H1 (cell line): ENCODE data around the gene ALG1. TPM values are rescaled to one million over a fixed set of nuclear protein-coding genes. Genes with fewer than 3 reads are reported as not detected.

Experiments
- CTCF ChIA-PET: fragments of 300-600 bp; sonication (Branson Sonifier 250); formaldehyde crosslinking; loops from one replicate; lab custom pipeline; 2021; ENCODE audit not compliant: partially characterized antibody; lab: Charles Lee
- POLR2A ChIA-PET: fragments of 300-600 bp; sonication (Branson Sonifier 250); formaldehyde crosslinking; loops from one replicate; lab custom pipeline; 2021; ENCODE audit warnings: inconsistent platforms; ENCODE audit not compliant: partially characterized antibody; lab: Charles Lee
- DNase-seq, 2 experiments: peaks; one replicate each; pipeline versions ENCODE4 v3.0.0 to v3.0.0-alpha.2; 2010 to 2022; ENCODE audit warnings: low spot score in 2 of 2, low read depth in 1 of 2, mixed read lengths in 1 of 2
- FAIRE-seq: peaks from 2 replicates; lab custom pipeline; 2011; peaks lifted over from hg19 to GRCh38; lab: Jason Lieb, UNC
- H2AFZ ChIP-seq: 2 replicates; pipeline ENCODE4 v1.8.1; 2012; ENCODE audit warnings: low read length, inconsistent platforms
- H2AK5ac ChIP-seq: 2 replicates; pipeline ENCODE4 v1.6.1; 2013; ENCODE audit warnings: low read depth, low read length
- H2BK120ac ChIP-seq: replicated peaks from 2 replicates; pipeline ENCODE3; 2013; ENCODE audit warnings: low read depth, low read length, inconsistent platforms
- H2BK12ac ChIP-seq: 2 replicates; pipeline ENCODE4 v1.6.1; 2013; ENCODE audit warnings: low read depth, low read length
- H2BK15ac ChIP-seq: 2 replicates; pipeline ENCODE4 v1.6.1; 2013; ENCODE audit warnings: low read length
- H2BK20ac ChIP-seq: 2 replicates; pipeline ENCODE4 v1.6.1; 2013; ENCODE audit warnings: low read length
- H2BK5ac ChIP-seq: 2 replicates; pipeline ENCODE4 v1.6.1; 2013; ENCODE audit warnings: low read depth, low read length
- H3K14ac ChIP-seq: 2 replicates; pipeline ENCODE4 v1.6.1; 2013; ENCODE audit warnings: inconsistent platforms; ENCODE audit not compliant: insufficient read length
- H3K18ac ChIP-seq: 2 replicates; pipeline ENCODE4 v1.6.1; 2013; ENCODE audit warnings: low read length; ENCODE audit errors: extremely low read depth
- H3K23ac ChIP-seq: 2 replicates; pipeline ENCODE4 v1.6.1; 2013; ENCODE audit warnings: inconsistent platforms; ENCODE audit not compliant: insufficient read length
- H3K23me2 ChIP-seq: 2 replicates; pipeline ENCODE4 v1.6.1; 2013; ENCODE audit warnings: low read depth, low read length
- H3K27ac ChIP-seq: 2 replicates; pipeline ENCODE4 v1.6.1; 2011; ENCODE audit warnings: low read depth, low read length, inconsistent platforms
- H3K27me3 ChIP-seq, 4 experiments: replicated peaks in 1 of 4; 1 replicate in 1 of 4; 2 replicates in 3 of 4; pipeline versions ENCODE4 v1.6.1 to v1.8.1; 2011 to 2013; ENCODE audit warnings: low read length in 3 of 4, mild to moderate bottlenecking in 3 of 4, inconsistent platforms in 2 of 4, mixed read lengths in 2 of 4, moderate library complexity in 1 of 4; ENCODE audit not compliant: control insufficient read depth in 3 of 4, insufficient read depth in 3 of 4; ENCODE audit errors: extremely low read depth in 1 of 4
- H3K36me3 ChIP-seq, 4 experiments: 2 replicates each; pipeline versions ENCODE4 v1.6.1 to v1.8.1; 2011 to 2013; ENCODE audit warnings: mild to moderate bottlenecking in 4 of 4, low read length in 3 of 4, moderate library complexity in 2 of 4, control low read depth in 1 of 4, inconsistent platforms in 1 of 4; ENCODE audit not compliant: insufficient read depth in 4 of 4, control insufficient read depth in 2 of 4
- H3K4ac ChIP-seq: replicated peaks from 2 replicates; pipeline ENCODE3; 2013; ENCODE audit warnings: low read length, low read depth, mixed read lengths, inconsistent platforms; ENCODE audit not compliant: insufficient read length
- H3K4me1 ChIP-seq, 4 experiments: replicated peaks in 1 of 4; 1 replicate in 1 of 4; 2 replicates in 3 of 4; pipeline versions ENCODE4 v1.6.1 to v1.8.1; 2011 to 2013; ENCODE audit warnings: low read length in 3 of 4, inconsistent platforms in 2 of 4, mixed read lengths in 1 of 4; ENCODE audit not compliant: insufficient read depth in 4 of 4, control insufficient read depth in 3 of 4
- H3K4me2 ChIP-seq, 2 experiments: 2 replicates each; pipeline versions ENCODE4 v1.6.1 to v1.8.1; 2011 to 2013; ENCODE audit warnings: low read depth in 2 of 2, low read length in 2 of 2, control low read depth in 1 of 2, inconsistent platforms in 1 of 2, mild to moderate bottlenecking in 1 of 2; ENCODE audit not compliant: insufficient read depth in 1 of 2
- H3K4me3 ChIP-seq, 4 experiments: fragments of 200-600, 300-600 bp in 1 of 4; sonication (generic), shearing (Covaris generic), sonication (Bioruptor Twin) in 1 of 4; 2 replicates each; pipeline versions ENCODE4 v1.5.1 to v1.8.1; 2011 to 2016; ENCODE audit warnings: low read length in 4 of 4, low read depth in 3 of 4, control low read depth in 2 of 4, inconsistent platforms in 2 of 4, mild to moderate bottlenecking in 2 of 4, mixed read lengths in 1 of 4, moderate library complexity in 1 of 4; ENCODE audit not compliant: insufficient read depth in 2 of 4; ENCODE audit errors: extremely low read depth in 1 of 4
- H3K56ac ChIP-seq: replicated peaks from 2 replicates; pipeline ENCODE3; 2013; ENCODE audit warnings: low read depth, mild to moderate bottlenecking, mixed read lengths, low read length, inconsistent platforms; ENCODE audit not compliant: insufficient read length
- H3K79me1 ChIP-seq: 2 replicates; pipeline ENCODE4 v1.6.1; 2013; ENCODE audit warnings: low read depth, low read length, control low read depth
- H3K79me2 ChIP-seq, 2 experiments: 2 replicates each; pipeline versions ENCODE4 v1.6.1 to v1.8.1; 2012 to 2013; ENCODE audit warnings: low read length in 2 of 2, mild to moderate bottlenecking in 2 of 2, inconsistent platforms in 1 of 2; ENCODE audit not compliant: insufficient read depth in 2 of 2, control insufficient read depth in 1 of 2
- H3K9ac ChIP-seq, 4 experiments: replicated peaks in 1 of 4; 1 replicate in 1 of 4; 2 replicates in 3 of 4; pipeline versions ENCODE4 v1.6.1 to v1.8.1; 2011 to 2013; ENCODE audit warnings: low read depth in 3 of 4, low read length in 3 of 4, control low read depth in 2 of 4, mild to moderate bottlenecking in 2 of 4, moderate library complexity in 2 of 4, inconsistent platforms in 1 of 4; ENCODE audit errors: extremely low read depth in 1 of 4
- H3K9me3 ChIP-seq, 2 experiments: 2 replicates each; pipeline versions ENCODE4 v1.6.1 to v1.8.1; 2012 to 2013; ENCODE audit warnings: mild to moderate bottlenecking in 2 of 2, moderate library complexity in 2 of 2, control low read depth in 1 of 2, inconsistent platforms in 1 of 2, low read depth in 1 of 2, low read length in 1 of 2, mixed read lengths in 1 of 2; ENCODE audit not compliant: insufficient read depth in 2 of 2
- H4K20me1 ChIP-seq, 2 experiments: replicated peaks in 1 of 2; 2 replicates each; pipeline versions ENCODE3 to v1.8.1; 2011 to 2013; ENCODE audit warnings: inconsistent platforms in 2 of 2, low read length in 2 of 2, mild to moderate bottlenecking in 1 of 2; ENCODE audit not compliant: insufficient read depth in 2 of 2, control insufficient read depth in 1 of 2
- H4K5ac ChIP-seq: 2 replicates; pipeline ENCODE4 v1.6.1; 2013; ENCODE audit warnings: low read length, low read depth, mixed read lengths, inconsistent platforms; ENCODE audit not compliant: insufficient read length
- H4K8ac ChIP-seq: 2 replicates; pipeline ENCODE4 v1.8.0; 2013; ENCODE audit warnings: mild to moderate bottlenecking, moderate library complexity, low read length, inconsistent platforms; ENCODE audit not compliant: insufficient read depth; ENCODE audit errors: extremely low read depth
- H4K91ac ChIP-seq: replicated peaks from 2 replicates; pipeline ENCODE3; 2013; ENCODE audit warnings: low read length, mixed read lengths, inconsistent platforms; ENCODE audit not compliant: insufficient read length
- CBX5 ChIP-seq: fragments of 300-800, 300-1000 bp; sonication (generic); IDR thresholded peaks from 2 replicates; pipeline ENCODE4 v1.7.1; 2016; ENCODE audit warnings: antibody characterized with exemption, low read length, low read depth
- POU5F1 ChIP-seq: IDR thresholded peaks from 2 replicates; pipeline ENCODE4 v1.6.1; 2011; ENCODE audit warnings: low read depth, mild to moderate bottlenecking, low read length, moderate library complexity
- RAD21 ChIP-seq, 2 experiments: IDR thresholded peaks in 1 of 2; conservative IDR thresholded peaks in 1 of 2; 2 replicates each; pipeline ENCODE4 v1.6.1; 2011; ENCODE audit warnings: low read depth in 2 of 2, low read length in 2 of 2, improper control_type of control experiment in 1 of 2, inconsistent platforms in 1 of 2, mild to moderate bottlenecking in 1 of 2, moderate library complexity in 1 of 2
- YY1 ChIP-seq: IDR thresholded peaks from 2 replicates; pipeline ENCODE4 v1.6.1; 2011; ENCODE audit warnings: low read depth, mild to moderate bottlenecking, low read length
- WGBS, 2 experiments: shearing (Covaris generic) in 1 of 2; methylation state at CpG; one replicate each; pipeline versions ENCODE4 v1.1.6 to v1.1.7; 2013 to 2015; ENCODE audit warnings: low lambda C conversion rate in 2 of 2, mixed read lengths in 2 of 2, inconsistent platforms in 1 of 2, low coverage in 1 of 2, missing lambda C conversion rate in 1 of 2; ENCODE audit not compliant: insufficient replicate concordance in 2 of 2, insufficient coverage in 1 of 2, insufficient read length in 1 of 2; ENCODE audit errors: extremely low coverage in 1 of 2, missing lambda C conversion rate in 1 of 2; 5-methylcytosine and 5-hydroxymethylcytosine counted together
- polyA plus RNA-seq, 7 experiments: library from polyadenylated mRNA; depleted of rRNA in 3 of 7; stranded (reverse) in 5 of 7; unstranded in 2 of 7; fragments of >200 nt in 5 of 7; fragments of 200-250 nt in 2 of 7; gene quantifications; 1 replicate in 5 of 7; 2 replicates in 1 of 7; 4 replicates in 1 of 7; pipeline versions ENCODE4 v1.2.1 to v1.2.3, GENCODE V29; 2011 to 2013; ENCODE audit warnings: missing spikeins in 2 of 7, mixed read lengths in 2 of 7
- total RNA-seq: library from RNA; stranded (reverse); fragmentation: NEBNext Ultra II Directional; extraction: Animal tissue kit (Norgen Biotek cat#: 25700); gene quantifications from 2 replicates; pipeline ENCODE4 v1.2.1, GENCODE V29; 2021

Gene ALG1
- total and polyA plus RNA-seq, 2 of the 8 experiments (the other 6 are each of a cell fraction or from before 2014, with no cell fraction given), result 34.8 to 46.5 TPM

- TF ChIP-seq CBX5, result no peak
- TF ChIP-seq YY1, result no peak
- TF ChIP-seq POU5F1, result no peak
- no peak for TF ChIP-seq RAD21 (IDR thresholded peaks at IDR 0.05 in 1 of 2, conservative IDR thresholded peaks at IDR 0.05 in 1 of 2; ENCODE audit: low read depth in 2 of 2, low read length in 2 of 2)
- H2AFZ ChIP-seq, result no peak overlapping the region
- H3K79me2 ChIP-seq, result no peaks in the 10 kb centered on the region
- H2BK15ac ChIP-seq, result no peak overlapping the region
- POLR2A ChIA-PET, result interaction anchor here (1.1 to 1.2 kb wide), 2 partner anchors 17 to 63 kb away, joined by 3 to 4 read pairs; no protein-coding TSS in a partner anchor
- 89% methylated on average over 7 of the region's 7 CpGs; no CpG with 5 or more reads in 1 of the 2 experiments for WGBS, 2 experiments
- no peaks in the 10 kb centered on the region for H3K9me3 ChIP-seq
- H4K8ac ChIP-seq, result no peak overlapping the region
- no peak overlapping the region for H2BK12ac ChIP-seq
- H3K4me1 ChIP-seq, result peaks cover 2 to 9% (median 6%) of the 10 kb centered on the region in 4 experiments; a peak in 6 of 7 replicates
- H3K23ac ChIP-seq, result no peak overlapping the region
- no peak overlapping the region for H2BK20ac ChIP-seq
- H3K18ac ChIP-seq, result no peak overlapping the region
- no peak for FAIRE-seq
- no peaks in the 10 kb centered on the region for H3K36me3 ChIP-seq
- no peak overlapping the region for H3K56ac ChIP-seq
- no peak for DNase-seq
- H3K4me2 ChIP-seq, result no peak overlapping the region
- no peaks in the 10 kb centered on the region for H4K20me1 ChIP-seq
- peaks cover 12% of the 10 kb centered on the region for H3K23me2 ChIP-seq
- no peak overlapping the region for H3K4ac ChIP-seq
- H4K5ac ChIP-seq, result no peak overlapping the region
- no peak overlapping the region for H3K14ac ChIP-seq
- H2BK5ac ChIP-seq, result no peak overlapping the region
- no peak overlapping the region for H4K91ac ChIP-seq
- no peak overlapping the region for H2BK120ac ChIP-seq
- H3K4me3 ChIP-seq, result no peak overlapping the region
- no peak overlapping the region for H3K9ac ChIP-seq
- H2AK5ac ChIP-seq, result no peak overlapping the region
- peaks cover 0 to 6% (median 5%) of the 10 kb centered on the region in 4 experiments; a peak in 3 of 7 replicates for H3K27me3 ChIP-seq
- CTCF ChIA-PET, result interaction anchor here (0.7 to 4.1 kb wide), 6 partner anchors 10 to 72 kb away, joined by 3 to 25 read pairs (median 4); no protein-coding TSS in a partner anchor
- H3K79me1 ChIP-seq, result no peaks in the 10 kb centered on the region
- no peak overlapping the region for H3K27ac ChIP-seq
Observed at GRCh38 chr16:5031601-5032000, 40.0 kb upstream of the ALG1 start.
